Left lung (tissue), 10 donors: Measurements from ENCODE around the gene HEPHL1. TPM values are rescaled to one million over a fixed set of nuclear protein-coding genes. Genes with fewer than 3 reads are reported as not detected.
A peak's percentile ranks its signal among the peaks of the same experiment; 100 is the strongest.

ENCODE experiments used
- ATAC-seq: fragments of 200-7000 bp; cut with Tn5 transposase; one replicate; pipeline ENCODE4 v1.9.1; 2020; ENCODE audit warnings: moderate library complexity
- DNase-seq, 4 donors: peaks; one replicate each; pipeline ENCODE4 v3.0.0-alpha.2; 2013 to 2020
- H3K27ac ChIP-seq, 2 donors: fragments of 200-600 bp; sonication (generic) in 1 of 2; one replicate each; pipeline versions ENCODE4 v1.5.0 to v1.8.0; 2020 to 2021
- H3K27me3 ChIP-seq, 2 donors: fragments of 200-600 bp; sonication (generic) in 1 of 2; one replicate each; pipeline versions ENCODE4 v1.5.0 to v1.8.0; 2020 to 2021
- H3K36me3 ChIP-seq, 2 donors: fragments of 200-600 bp; sonication (generic) in 1 of 2; one replicate each; pipeline versions ENCODE4 v1.5.0 to v1.8.0; 2020 to 2021
- H3K4me1 ChIP-seq, 2 donors: fragments of 200-600 bp; one replicate each; pipeline ENCODE4 v1.8.0; 2021
- H3K4me3 ChIP-seq, 2 donors: fragments of 200-600 bp; sonication (generic) in 1 of 2; one replicate each; pipeline versions ENCODE4 v1.5.0 to v1.8.0; 2020 to 2021; ENCODE audit warnings: mild to moderate bottlenecking in 1 of 2
- H3K9me3 ChIP-seq, 2 donors: fragments of 200-600 bp; sonication (generic) in 1 of 2; one replicate each; pipeline versions ENCODE4 v1.5.0 to v1.8.0; 2020 to 2021
- CTCF ChIP-seq, 2 donors: fragments of 200-600 bp; sonication (generic) in 1 of 2; IDR thresholded peaks; one replicate each; pipeline versions ENCODE4 v1.5.0 to v1.8.0; 2021; ENCODE audit warnings: antibody characterized with exemption in 2 of 2
- intact Hi-C, 2 donors: fragments of 100-400 bp; cut with DNase I; formaldehyde crosslinking; loops; one replicate each; pipeline versions ENCODE4 v1.11.2 to v1.14.2; 2022
- polyA plus RNA-seq, 6 donors: library from polyadenylated mRNA; unstranded; fragments of 120-200 nt; gene quantifications; one replicate each; pipeline ENCODE4 v1.2.1, GENCODE V29; 2013; ENCODE audit not compliant: insufficient read length in 6 of 6
- total RNA-seq, 2 donors: library from RNA; stranded (reverse); fragmentation: NEBNext Ultra II Directional; extraction: Animal tissue kit (Norgen Biotek cat#: 25700); gene quantifications; one replicate each; pipeline ENCODE4 v1.2.1, GENCODE V29; 2021
- donor health status: DM: no; HTN: yes; CAD: no.
- donor health status: DM: no; HTN: no; CAD: no.

HEPHL1 gene
- total and polyA plus RNA-seq, 8 donors, result 0.06 to 0.21 (median 0.14) TPM; not detected in 5

- peak overlapping the region; percentile 91 to 95 for H3K27ac ChIP-seq
- peak overlapping the region; percentile 76 to 87 for H3K4me3 ChIP-seq
- no peaks in the 10 kb centered on the region for H3K9me3 ChIP-seq
- no peak for TF ChIP-seq CTCF (IDR thresholded peaks at IDR 0.05)
- peaks cover 15 to 62% of the 10 kb centered on the region in 2 donors for H3K4me1 ChIP-seq
- no peaks in the 10 kb centered on the region for H3K36me3 ChIP-seq
- peak; percentile 75 for ATAC-seq
- intact Hi-C loops, result no loop called here
- peak in 2 of 4 donors; percentile 52 to 55 for DNase-seq
- no peaks in the 10 kb centered on the region for H3K27me3 ChIP-seq
These were observed 108.6 kb downstream of the HEPHL1 start for GRCh38 chr11:94129512-94130297.

GRCh38 chr11:94130298-94131046, 109.3 kb downstream of the HEPHL1 start:
- no peaks in the 10 kb centered on the region for H3K27me3 ChIP-seq
- H3K4me3 ChIP-seq, result peak overlapping the region; percentile 76 to 87
- ATAC-seq (peak; percentile 44), DNase-seq (peak in 3 of 4 donors; percentile 44 to 66 (median 64))
- no peak for TF ChIP-seq CTCF (IDR thresholded peaks at IDR 0.05)
- H3K4me1 ChIP-seq, result peaks cover 22 to 70% of the 10 kb centered on the region in 2 donors
- peak overlapping the region; percentile 91 to 95 for H3K27ac ChIP-seq
- intact Hi-C loops, result no loop called here
- no peaks in the 10 kb centered on the region for H3K36me3 ChIP-seq
- no peaks in the 10 kb centered on the region for H3K9me3 ChIP-seq

GRCh38 chr11:94131047-94131717, 110.0 kb downstream of the HEPHL1 start:
- peak overlapping the region in 1 of 2 donors; percentile 87 for H3K4me3 ChIP-seq
- H3K27ac ChIP-seq, result peak overlapping the region; percentile 91 to 95
- no peaks in the 10 kb centered on the region for H3K9me3 ChIP-seq
- no peaks in the 10 kb centered on the region for H3K27me3 ChIP-seq
- ATAC-seq, result no peak
- intact Hi-C loops, result no loop called here
- no peak for DNase-seq
- no peaks in the 10 kb centered on the region for H3K36me3 ChIP-seq
- peaks cover 24 to 77% of the 10 kb centered on the region in 2 donors for H3K4me1 ChIP-seq
- TF ChIP-seq CTCF (IDR thresholded peaks at IDR 0.05), result no peak

GRCh38 chr11:94131718-94132115, 110.6 kb downstream of the HEPHL1 start:
- peaks cover 24 to 80% of the 10 kb centered on the region in 2 donors for H3K4me1 ChIP-seq
- DNase-seq (peak in 2 of 4 donors; percentile 65 to 81), ATAC-seq (no peak)
- intact Hi-C loops, result no loop called here
- no peaks in the 10 kb centered on the region for H3K9me3 ChIP-seq
- no peaks in the 10 kb centered on the region for H3K27me3 ChIP-seq
- peak overlapping the region in 1 of 2 donors; percentile 87 for H3K4me3 ChIP-seq
- no peaks in the 10 kb centered on the region for H3K36me3 ChIP-seq
- H3K27ac ChIP-seq, result peak overlapping the region; percentile 91 to 95
- no peak for TF ChIP-seq CTCF (IDR thresholded peaks at IDR 0.05)
